Activated naive CD4-positive, alpha-beta T cell treated with Interleukin-2 at 50 U/mL for 16 hours (primary cell): Measurements from ENCODE around the gene CORO2A.

Experiments used
- DNase-seq: peaks from one replicate; pipeline ENCODE4 v3.0.0-alpha.2; 2020

Gene CORO2A

GRCh38 chr9:98192503-98193335 lies at the start of gene CORO2A:
TSS of gene CORO2A (minus strand) at chr9:98192637. CDS start at chr9:98157660, 34,977 bp downstream.
- peak; percentile 78 for DNase-seq

- no peak for DNase-seq
These were observed 49.2 kb upstream of the CORO2A start for GRCh38 chr9:98241357-98242300.

- no peak for DNase-seq
These were observed 48.0 kb upstream of the CORO2A start for GRCh38 chr9:98240475-98240874.

- no peak for DNase-seq
These were observed 44.6 kb upstream of the CORO2A start for GRCh38 chr9:98236901-98237487.

GRCh38 chr9:98235126-98235525 lies 42.7 kb upstream of the CORO2A start:
- no peak for DNase-seq

GRCh38 chr9:98234245-98234825 lies 41.9 kb upstream of the CORO2A start:
- no peak for DNase-seq

GRCh38 chr9:98232926-98233325 lies 40.5 kb upstream of the CORO2A start:
- DNase-seq, result no peak

GRCh38 chr9:98231770-98232478 lies 39.5 kb upstream of the CORO2A start:
- DNase-seq, result no peak

- DNase-seq, result no peak
These were observed 38.4 kb upstream of the CORO2A start for GRCh38 chr9:98230789-98231188.

GRCh38 chr9:98230304-98230703 lies 37.9 kb upstream of the CORO2A start:
- no peak for DNase-seq

- no peak for DNase-seq
These were observed 37.2 kb upstream of the CORO2A start for GRCh38 chr9:98229620-98230019.

GRCh38 chr9:98229090-98229395 lies 36.6 kb upstream of the CORO2A start:
- no peak for DNase-seq

GRCh38 chr9:98228392-98229089 lies 36.1 kb upstream of the CORO2A start:
- DNase-seq, result no peak

- DNase-seq, result no peak
These were observed 35.4 kb upstream of the CORO2A start for GRCh38 chr9:98227883-98228282.

GRCh38 chr9:98226957-98227356 lies 34.5 kb upstream of the CORO2A start:
- no peak for DNase-seq

- DNase-seq, result no peak
These were observed 34.1 kb upstream of the CORO2A start for GRCh38 chr9:98226516-98226915.

GRCh38 chr9:98225015-98225442 lies 32.6 kb upstream of the CORO2A start:
- no peak for DNase-seq

GRCh38 chr9:98222885-98223691 lies 30.7 kb upstream of the CORO2A start:
- DNase-seq, result no peak

- DNase-seq, result no peak
These were observed 28.5 kb upstream of the CORO2A start for GRCh38 chr9:98220911-98221310.

- no peak for DNase-seq
These were observed 27.4 kb upstream of the CORO2A start for GRCh38 chr9:98219794-98220370.

- no peak for DNase-seq
These were observed 26.9 kb upstream of the CORO2A start for GRCh38 chr9:98219364-98219716.
